NOMO-1 (cell line): ENCODE data around the gene CYP4B1.
"Not testable (repeated sequence)": the region's sequence is repeated elsewhere in the genome, so short reads cannot be mapped to it uniquely, and the experiment has no call there.

ENCODE experiments used
- DNase-seq, 2 experiments: peaks; one replicate each; lab custom pipeline; 2025; ENCODE audit not compliant: unreplicated experiment in 2 of 2; lab: John Stamatoyannopoulos, UW

Gene CYP4B1

DNA sequence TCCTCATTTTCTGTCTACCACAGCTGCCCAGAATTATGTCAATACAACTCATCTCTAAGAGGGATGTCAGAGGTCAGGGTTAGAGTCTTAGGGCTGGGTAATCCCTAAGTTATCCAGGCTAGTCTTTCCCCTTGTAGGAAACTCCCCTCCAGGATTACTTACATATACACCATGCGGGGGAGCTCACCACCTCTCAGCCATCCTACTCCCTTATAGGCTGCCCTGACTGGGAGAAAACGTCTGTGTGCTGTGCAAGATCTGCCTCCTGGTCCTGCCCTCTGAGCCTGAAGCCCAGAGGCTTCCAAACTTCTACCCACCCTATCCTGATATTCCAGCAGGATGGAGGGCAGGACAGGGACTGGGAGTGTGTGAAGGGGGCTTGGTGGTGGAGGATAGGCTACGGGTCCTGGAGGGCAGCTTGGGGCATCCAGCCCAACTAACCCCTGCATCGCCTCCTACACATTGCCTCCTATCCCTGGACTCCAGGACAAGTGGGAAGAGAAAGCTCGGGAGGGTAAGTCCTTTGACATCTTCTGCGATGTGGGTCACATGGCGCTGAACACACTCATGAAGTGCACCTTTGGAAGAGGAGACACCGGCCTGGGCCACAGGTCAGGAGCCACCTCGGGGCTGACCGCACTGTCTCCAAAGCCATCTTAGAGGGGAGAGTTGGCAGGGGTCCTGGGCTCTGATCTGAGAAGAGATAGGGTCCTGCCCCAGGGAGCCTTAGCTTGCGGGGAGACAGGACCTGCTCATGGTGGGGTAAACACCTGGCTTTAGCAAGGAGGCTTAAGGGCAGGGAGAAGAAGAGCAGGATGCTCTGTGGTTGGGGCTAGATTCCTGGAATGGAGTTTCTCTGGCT is 14.4 kb downstream of the CYP4B1 start:
- DNase-seq = no peak

DNA sequence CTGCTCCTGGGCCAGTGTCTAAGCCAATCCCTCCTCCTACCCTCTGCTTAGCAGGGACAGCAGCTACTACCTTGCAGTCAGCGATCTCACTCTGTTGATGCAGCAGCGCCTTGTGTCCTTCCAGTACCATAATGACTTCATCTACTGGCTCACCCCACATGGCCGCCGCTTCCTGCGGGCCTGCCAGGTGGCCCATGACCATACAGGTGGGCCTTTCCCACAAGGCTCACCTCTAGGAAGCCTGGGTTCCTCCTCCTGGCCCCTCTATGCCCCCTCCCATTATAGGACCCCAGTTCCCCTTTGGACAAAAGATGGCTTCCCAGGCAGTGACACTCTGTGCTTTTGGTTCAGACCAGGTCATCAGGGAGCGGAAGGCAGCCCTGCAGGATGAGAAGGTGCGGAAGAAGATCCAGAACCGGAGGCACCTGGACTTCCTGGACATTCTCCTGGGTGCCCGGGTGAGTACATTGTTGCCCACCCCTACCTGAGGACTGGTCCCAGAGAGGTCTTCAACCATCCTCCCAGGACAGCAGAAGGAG is 15.1 kb downstream of the CYP4B1 start:
- no peak for DNase-seq

DNA sequence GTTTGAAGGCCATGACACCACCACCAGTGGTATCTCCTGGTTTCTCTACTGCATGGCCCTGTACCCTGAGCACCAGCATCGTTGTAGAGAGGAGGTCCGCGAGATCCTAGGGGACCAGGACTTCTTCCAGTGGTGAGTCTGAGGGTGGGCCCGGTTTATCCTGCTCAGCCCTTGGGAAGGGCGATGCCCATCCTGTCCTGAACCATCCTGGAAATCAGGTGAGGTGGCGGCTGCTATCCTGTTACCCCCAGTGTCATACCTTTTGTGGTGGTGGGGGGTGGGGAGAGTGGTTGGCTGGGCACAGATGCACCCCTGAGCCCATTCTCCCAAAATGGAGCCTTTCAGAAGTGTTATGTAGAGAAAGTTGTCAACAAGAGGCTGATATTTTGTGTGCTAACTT is 16.3 kb downstream of the CYP4B1 start:
- DNase-seq = no peak

- DNase-seq = no peak
Measured at GRCh38 chr1:46816930-46817329, 18.1 kb downstream of the CYP4B1 start.

GRCh38 chr1:46817814-46818213 is 19.0 kb downstream of the CYP4B1 start:
- no peak for DNase-seq

GRCh38 chr1:46818591-46818990 is 19.7 kb downstream of the CYP4B1 start:
- no peak for DNase-seq

GRCh38 chr1:46819335-46819734 is 20.5 kb downstream of the CYP4B1 start:
- no peak for DNase-seq

DNA sequence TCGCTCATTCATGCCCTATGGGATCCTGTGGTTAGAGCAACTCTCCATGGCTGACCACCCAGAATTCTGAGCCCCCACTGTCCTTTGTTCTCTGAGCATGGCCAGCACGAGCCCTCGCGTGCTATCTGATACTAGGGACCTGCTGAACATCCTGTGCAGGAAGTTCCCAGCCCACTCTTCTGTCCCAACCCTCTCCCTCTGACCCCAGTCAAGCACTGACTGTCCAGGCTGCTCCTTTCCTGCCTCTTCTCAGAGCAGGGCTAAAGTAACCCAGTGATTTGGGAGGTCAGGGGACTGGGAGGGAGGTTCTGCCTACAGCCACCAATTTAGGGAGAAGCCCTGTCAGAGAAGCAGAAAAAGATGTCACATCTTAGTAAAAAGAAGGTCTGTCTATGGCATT is 21.2 kb downstream of the CYP4B1 start:
- DNase-seq = no peak

DNA sequence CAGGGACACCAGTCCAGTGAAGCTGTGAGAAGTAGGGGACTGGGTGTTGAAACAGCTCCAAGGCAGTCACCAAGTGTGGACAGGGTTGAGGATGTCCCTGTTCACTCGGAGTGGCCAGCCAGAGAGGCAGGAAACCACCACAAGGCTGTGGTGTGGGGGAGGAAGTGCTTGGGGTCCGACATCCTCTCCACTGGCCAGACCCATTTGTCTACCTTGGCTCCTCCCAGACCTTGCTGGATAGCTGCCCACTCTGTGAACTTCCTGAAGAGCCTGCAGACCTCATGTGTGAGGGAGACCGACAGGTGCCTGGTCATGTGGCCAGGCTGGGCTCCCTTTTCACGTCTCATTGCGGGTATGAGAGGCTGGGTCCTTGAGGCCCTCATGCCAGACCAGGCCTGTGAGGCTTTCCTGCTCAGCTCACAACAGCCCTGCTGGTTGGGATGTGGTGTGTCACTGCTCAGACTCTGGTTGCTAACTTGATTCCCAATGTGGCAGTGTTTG is 21.8 kb downstream of the CYP4B1 start:
- DNase-seq = no peak

DNA sequence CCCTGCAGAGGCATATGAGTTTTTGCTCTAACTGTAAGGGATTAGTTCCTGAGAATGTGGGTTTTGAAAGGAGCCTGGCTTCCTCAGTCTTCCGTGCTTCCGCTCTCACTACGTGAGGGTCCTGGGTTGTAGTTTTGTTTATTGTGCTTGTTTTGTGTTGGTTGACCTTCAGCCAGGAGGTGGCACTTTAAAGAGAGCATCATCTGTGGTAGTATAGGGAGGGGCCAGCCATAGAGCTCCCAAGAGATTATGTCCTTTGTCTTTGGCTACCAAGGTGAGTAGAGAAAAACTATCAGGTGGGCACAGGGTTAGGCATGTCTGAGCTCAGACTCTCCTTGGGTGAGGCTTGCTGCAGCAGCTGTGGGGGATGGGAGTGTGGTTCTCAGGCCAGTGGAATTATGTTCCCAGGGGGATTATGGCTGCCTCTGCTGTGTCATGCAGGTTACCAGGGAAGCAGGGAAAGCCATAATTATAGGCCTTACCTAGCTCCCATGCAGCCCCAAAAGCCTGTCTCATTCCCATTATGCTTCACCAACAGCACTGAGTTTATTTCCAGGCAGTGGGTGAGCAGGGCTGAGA is 23.5 kb downstream of the CYP4B1 start:
- no peak for DNase-seq

- DNase-seq = no peak
Measured at GRCh38 chr1:46823151-46823550, 24.3 kb downstream of the CYP4B1 start.

DNA sequence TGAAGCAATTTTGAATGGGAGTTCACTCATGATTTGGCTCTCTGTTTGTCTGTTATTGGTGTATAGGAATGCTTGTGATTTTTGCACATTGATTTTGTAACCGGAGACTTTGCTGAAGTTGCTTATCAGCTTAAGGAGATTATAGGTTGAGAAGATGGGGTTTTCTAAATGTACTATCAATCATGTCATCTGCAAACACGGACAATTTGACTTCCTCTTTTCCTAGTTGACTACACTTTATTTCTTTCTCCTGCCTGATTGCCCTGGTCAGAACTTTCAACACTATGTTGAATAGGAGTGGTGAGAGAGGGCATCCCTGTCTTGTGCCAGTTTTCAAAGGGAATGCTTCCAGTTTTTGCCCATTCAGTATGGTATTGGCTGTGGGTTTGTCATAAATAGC is 28.0 kb downstream of the CYP4B1 start:
- DNase-seq = not testable (repeated sequence)

DNA sequence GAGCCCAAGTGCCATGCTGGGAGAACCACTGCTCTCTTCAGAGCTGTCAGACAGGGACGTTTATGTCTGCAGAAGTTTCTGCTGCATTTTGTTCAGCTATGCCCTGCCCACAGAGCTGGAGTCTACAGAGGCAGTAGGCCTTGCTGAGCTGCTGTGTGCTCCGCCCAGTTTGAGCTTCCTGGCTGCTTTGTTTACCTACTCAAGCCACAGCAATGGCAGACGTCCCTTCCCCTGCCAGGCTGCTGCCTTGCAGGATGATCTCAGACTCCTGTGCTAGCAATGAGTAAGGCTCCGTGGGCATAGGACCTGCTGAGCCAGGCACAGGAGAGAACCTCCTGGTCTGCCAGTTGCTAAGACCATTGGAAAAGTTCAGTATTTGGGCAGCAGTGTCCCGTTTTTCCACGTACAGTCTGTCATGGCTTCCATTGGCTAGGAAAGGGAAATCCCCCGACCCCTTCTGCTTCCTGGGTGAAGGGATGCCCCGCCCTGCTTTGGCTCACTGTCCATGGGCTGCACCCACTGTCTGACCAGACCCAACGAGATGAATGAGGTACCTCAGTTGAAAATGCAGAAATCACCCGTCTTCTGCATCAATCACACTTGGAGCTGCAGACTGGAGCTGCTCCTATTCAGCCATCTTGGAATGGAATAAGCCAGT is 31.9 kb downstream of the CYP4B1 start:
- no peak for DNase-seq

DNA sequence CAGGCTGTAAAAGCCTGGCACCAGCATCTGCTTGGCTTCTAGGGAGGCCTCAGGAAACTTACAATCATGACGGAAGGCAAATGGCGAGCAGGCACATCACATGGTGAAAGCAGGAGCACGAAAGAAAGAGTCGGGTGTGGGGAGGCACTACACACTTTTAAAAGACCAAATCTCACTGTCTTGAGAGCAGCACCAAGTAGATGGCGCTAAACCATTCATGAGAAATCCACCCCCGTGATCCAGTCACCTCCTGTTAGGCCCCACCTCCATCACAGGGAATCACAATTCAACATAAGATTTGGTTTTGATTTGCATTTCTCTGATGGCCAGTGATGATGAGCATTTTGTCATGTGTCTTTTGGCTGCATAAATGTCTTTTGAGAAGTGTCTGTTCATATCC is 36.6 kb downstream of the CYP4B1 start:
- not testable (repeated sequence) for DNase-seq

GRCh38 chr1:46846386-46846785 is 47.5 kb downstream of the CYP4B1 start:
- DNase-seq = not testable (repeated sequence)

- not testable (repeated sequence) for DNase-seq
Measured at GRCh38 chr1:46857660-46858065, 58.8 kb downstream of the CYP4B1 start.

- no peak for DNase-seq
Measured at GRCh38 chr1:46862348-46862747, 63.5 kb downstream of the CYP4B1 start.
